Fibroblast of lung (primary cell): ENCODE data around the gene GOLPH3.

Experiments used
- EZH2 ChIP-seq: IDR thresholded peaks from 2 replicates; pipeline ENCODE4 v1.5.1; 2012; ENCODE audit warnings: low read length, control low read depth, mild to moderate bottlenecking; ENCODE audit errors: missing control alignments
- TF ChIP-seq, protein P1 (sequence below), 2 donors: IDR thresholded peaks in 1 of 2; conservative IDR thresholded peaks in 1 of 2; 1 replicate in 1 of 2; 2 replicates in 1 of 2; pipeline ENCODE4 v1.5.1; 2011 to 2012; ENCODE audit warnings: low read length in 2 of 2, control low read depth in 1 of 2, inconsistent platforms in 1 of 2, low read depth in 1 of 2, mild to moderate bottlenecking in 1 of 2

GRCh38 chr5:32207355-32207634 lies 33.2 kb upstream of the GOLPH3 start:
- TF ChIP-seq, protein P1, sequence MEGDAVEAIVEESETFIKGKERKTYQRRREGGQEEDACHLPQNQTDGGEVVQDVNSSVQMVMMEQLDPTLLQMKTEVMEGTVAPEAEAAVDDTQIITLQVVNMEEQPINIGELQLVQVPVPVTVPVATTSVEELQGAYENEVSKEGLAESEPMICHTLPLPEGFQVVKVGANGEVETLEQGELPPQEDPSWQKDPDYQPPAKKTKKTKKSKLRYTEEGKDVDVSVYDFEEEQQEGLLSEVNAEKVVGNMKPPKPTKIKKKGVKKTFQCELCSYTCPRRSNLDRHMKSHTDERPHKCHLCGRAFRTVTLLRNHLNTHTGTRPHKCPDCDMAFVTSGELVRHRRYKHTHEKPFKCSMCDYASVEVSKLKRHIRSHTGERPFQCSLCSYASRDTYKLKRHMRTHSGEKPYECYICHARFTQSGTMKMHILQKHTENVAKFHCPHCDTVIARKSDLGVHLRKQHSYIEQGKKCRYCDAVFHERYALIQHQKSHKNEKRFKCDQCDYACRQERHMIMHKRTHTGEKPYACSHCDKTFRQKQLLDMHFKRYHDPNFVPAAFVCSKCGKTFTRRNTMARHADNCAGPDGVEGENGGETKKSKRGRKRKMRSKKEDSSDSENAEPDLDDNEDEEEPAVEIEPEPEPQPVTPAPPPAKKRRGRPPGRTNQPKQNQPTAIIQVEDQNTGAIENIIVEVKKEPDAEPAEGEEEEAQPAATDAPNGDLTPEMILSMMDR (conservative IDR thresholded peaks at IDR 0.05 in 1 of 2, IDR thresholded peaks at IDR 0.05 in 1 of 2; ENCODE audit: low read depth in 1 of 2, low read length in 2 of 2), result no peak
- TF ChIP-seq EZH2, result no peak
